SKM-1 treated with dmso at 0.1 percent for 144 hours (cell line): ENCODE data around the gene CTSD.

Experiments
- DNase-seq: peaks from one replicate; lab custom pipeline; 2025; ENCODE audit not compliant: unreplicated experiment; lab: John Stamatoyannopoulos, UW

The CTSD gene

DNA sequence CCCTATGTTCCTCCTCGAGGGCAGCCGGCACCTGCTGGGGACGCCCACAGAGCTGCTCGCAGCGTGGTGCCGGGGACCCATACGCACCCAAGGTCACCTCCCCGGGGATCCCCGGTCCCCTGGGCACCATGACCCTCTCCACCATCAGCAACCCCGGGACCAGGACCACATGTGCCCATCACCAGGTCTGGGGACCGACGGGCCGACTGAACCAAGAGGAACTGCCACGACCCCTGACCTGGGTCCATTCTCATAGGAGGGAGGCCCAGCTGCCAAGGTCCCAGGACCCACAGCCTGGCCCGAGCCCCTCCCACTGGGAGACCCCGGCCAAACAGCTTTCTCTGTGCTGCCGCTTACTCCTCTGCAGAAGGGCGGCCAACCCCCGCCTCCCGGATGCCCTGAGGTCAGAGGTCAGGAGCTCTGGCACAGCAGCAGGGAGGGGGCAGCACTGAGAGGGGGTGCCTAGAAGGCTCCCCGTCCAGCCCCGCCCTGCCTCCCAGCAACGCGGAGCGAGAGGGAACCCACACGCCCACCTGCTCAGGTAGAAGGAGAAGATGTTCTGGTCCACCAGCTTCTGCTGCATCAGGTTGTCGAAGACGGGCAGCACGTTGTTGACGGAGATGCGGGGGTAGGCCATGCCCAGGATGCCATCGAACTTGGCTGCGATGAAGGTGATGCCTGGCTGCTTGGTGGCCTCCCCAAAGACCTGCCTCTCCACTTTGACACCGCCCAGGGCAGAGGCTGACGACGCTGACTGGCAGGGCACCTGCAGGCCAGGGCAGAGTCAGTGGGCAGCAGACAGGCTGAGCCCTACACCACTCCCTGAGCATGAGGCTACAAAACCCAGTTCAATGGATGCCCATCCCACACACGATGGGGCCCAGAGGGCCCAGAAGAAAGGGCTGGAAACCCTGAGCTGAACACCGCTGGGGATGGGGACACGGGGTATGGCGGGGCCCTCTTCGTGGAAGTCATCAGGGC, 6.6 kb downstream of the CTSD start:
- no peak for DNase-seq

DNA sequence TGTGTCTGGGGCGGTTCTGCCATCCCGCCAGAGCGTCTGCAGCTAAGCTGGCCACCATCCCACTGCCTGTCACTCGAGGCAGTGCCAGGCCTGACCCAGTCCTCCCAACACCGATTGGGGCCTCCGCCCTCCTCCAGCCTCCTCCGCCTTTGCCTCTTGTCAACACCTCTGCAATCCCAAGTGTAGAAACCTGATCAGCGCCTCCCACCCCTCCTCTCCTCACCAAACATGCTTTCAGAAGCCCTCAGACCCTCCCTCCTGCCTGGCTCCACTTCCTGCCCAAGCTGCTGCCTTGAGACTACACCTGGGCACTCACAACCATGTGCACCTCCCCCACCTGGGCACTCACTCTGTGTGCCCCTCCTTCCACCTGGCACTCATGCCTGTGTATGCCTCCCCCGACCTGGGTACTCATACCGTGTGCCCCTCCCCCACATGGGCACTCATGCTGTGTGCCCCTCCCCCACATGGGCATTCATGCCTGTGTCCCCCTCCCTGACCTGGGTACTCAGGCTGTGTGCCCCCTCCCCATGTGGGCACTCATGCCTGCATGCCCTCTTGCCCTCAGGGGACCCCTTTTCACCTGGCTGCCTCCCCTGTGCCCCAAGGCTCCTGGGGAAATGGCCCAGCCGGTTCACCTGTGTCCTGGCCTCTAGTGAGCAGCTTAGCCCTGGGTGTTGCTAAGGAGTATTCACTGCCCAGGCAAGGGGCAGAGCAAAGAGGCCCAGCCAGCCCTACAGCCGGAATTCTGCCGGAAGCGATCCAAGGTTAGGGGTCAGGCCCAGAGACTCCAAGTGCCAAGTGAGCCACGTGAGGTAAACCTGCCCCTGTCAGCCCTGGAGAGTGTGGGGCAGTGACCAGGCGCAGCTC, 7.8 kb downstream of the CTSD start:
- no peak for DNase-seq

DNA sequence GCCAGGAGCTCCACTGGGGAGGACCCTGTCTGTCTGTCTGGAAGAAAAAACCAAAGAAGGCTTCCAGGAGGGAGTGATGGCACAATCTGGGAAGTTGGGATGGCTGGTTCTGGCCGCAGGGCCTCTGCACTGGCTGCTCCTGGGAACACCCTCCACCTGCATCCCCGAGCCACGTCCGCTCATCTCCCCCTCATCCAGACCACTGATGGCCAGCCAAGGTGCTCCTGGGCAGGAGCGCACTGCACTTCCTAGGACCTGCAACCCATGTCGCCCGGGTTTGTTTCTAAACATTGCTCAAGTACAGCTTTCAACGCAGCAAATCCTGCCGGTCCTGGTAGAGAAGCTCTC, 8.4 kb downstream of the CTSD start:
- no peak for DNase-seq

DNA sequence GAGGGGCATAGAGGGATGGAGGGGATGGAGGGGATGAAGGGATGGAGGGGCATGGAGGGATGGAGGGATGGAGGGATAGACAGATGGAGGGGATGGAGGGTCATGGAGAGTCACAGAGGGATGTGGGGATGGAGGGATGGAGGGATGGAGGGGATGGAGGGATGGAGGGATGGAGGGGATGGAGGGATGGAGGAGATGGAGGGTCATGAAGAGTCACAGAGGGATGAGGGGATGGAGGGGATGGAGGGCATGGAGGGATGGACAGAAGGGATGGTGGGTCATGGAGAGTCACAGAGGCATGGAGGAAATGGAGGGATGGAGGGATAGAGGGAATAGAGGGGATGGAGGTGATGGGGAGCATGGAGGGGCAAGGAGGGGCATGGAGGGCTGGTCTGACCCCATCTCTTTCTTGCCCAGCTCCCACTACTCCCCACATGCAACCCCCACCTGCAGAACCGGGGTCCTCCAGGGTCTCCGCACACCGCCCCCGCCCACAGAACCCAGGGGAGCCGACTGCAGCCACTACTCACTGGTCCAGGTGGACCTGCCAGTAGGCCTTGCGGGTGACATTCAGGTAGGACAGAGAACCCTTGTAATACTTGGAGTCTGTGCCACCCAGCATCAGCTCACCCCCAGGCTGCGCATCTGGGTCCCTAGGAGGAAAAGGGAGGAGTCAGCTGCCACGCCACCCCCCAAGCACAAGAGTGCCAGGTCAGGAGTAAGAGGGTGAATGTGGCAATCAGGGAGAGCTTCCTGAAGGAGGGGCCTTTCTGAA, 9.2 kb downstream of the CTSD start:
- no peak for DNase-seq

DNA sequence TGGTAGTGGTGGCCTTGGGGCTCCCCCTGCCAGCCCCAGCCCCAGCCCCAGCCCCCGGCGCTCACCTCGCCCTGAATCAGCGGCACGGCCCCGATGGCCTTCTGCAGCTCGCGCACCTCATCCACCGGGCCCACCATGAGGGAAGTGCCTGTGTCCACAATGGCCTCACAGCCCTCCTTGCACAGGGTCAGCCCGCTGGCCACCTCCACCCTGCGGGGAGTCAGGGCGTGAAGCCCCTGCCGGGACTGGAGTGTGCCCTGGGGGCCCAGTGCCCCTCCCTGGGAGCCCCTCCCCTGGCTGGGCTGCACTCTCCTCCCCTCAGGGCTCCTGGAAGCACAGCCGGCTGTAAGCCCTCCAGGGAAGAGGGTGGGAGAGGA, 9.8 kb downstream of the CTSD start:
- no peak for DNase-seq

DNA sequence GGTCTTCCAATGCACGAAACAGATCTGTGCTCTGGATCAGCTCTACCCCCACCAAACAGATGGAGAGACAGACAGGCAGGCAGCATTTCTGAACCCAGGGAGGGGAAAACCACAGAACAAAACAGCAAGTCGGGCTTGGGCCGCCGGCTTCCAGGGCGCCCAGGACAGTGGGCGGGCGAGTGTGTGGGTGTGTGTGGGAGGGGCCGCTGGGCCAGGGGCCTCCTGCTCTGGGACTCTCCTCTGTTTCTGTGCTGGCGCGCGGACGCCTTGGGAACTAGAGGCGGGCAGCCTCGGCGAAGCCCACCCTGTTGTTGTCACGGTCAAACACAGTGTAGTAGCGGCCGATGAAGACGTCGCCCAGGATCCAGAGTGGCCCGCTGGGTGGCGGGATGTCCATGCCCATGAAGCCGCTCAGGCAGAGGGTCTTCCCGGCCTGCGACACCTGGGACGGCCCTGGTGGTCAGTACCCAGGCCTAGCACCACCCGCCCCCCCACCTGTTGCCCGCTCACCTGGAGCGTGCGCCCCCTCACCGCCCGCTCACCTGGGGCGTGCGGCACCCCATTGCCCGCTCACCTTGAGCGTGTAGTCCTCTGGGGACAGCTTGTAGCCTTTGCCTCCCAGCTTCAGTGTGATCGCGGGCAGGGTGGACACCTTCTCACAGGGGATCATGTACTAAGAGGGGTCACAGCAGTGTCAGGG, 10.3 kb downstream of the CTSD start:
- no peak for DNase-seq

DNA sequence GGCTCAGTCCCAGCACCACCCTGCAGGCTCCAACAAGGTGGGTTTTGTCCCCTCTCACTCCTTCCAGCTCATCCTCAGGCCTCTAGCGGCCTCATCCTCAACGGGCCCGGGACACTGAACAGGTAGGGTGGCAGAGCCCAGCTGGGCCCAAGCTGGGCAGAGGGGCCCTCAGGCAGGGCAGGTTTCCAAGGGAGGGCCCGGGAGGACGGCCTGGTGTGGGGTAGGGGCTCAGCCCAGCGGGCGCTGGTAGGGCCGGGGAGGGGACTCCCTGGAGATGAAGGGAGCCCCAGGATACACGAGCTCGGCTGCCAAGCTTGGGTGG, 10.9 kb downstream of the CTSD start:
- no peak for DNase-seq

DNA sequence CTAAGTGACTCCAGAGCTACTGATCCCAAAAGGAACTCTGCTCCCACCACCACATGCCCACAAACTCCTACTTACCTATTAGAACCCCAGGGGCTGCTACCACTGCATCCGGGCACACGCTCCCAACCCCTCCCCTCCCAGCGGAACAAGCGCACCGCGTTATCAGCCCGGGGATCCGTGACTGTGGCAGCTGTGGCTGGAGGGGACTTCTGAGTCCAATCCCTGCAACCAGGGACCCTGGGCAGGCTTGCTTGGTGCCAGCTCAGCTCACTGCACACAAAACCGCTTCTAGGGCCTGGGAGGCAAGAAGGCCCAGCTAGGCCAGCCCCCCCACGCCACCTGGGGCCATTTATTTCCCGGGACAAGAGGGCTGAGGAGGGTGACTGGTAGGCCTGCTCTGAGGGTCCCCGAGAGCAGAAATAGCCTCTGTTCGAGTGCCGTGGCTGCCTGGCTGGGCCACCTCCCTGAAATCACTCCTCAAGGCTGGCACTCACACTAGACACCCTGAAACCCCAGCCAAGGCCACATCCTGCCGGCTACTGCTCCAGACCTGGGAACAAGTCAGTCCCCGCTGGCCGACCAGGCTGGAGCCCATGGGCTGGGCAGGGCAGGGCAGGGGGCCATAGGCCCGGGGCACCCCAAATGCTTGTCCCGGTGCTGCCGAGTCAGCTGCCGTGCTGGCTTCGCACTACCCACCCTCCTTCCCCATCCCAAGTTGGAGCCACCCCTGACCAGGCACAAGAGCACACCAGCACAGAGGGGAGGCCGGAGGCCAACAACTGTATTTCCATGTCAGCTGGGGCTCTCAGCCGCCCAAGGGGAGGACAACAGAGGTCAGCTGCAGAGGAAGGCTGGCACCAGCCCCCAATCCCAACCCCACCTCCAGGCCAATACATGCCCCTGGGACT, 11.5 kb downstream of the CTSD start:
- no peak for DNase-seq

DNA sequence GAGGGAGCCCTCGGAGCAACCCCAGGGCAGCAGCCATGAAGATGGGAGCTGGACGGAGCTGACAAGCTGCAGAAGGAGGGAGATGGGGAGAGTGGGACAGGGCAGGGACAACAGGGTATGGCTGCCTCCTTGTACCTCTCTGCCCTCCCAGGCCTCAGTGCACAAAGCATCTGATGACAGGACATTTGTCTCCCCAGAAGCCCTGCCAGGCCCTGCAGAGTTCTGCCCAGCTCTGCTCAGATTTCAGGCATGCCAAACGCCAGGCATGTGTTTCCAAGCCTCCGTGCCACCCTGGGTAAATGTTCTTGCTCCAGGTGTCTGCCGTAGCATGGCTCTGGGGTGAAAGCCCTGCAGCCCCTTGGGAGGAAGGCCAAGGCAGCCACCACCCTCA, 12.2 kb downstream of the CTSD start:
- DNase-seq, result no peak

DNA sequence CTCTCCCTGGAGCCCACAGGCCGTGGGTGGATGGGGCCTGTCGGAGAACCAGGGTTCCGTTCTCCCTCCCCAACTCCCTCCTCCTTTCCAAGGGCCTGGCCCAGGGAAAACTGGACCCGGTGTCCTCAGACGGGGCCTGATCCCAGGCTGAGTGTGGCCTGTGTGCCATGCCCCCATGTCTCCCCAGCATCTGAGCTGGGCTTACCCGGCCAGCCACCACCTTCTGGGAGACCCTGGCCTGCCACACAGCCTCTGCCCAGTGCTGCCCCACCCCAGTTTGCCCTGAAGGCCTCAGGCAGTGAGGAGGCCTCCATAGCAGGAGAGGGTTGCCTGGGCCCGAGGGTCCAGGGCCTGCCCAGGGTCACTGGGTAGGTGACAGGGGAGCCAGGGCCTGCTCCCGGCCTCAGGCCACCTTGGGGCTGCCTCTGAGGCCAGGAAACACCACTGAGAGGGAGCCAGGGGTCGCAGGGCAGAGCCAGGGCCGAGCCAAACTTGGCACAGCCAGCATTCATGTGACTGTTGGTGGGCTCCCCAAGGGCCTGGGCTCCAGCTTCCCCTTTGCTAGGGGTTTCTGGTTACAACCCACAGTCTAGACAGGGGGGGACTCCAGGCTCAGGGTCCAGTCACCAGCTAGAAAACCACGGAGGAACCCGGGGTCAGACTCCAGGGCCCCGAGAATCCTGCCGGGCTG, 12.7 kb downstream of the CTSD start:
- DNase-seq, result no peak

DNA sequence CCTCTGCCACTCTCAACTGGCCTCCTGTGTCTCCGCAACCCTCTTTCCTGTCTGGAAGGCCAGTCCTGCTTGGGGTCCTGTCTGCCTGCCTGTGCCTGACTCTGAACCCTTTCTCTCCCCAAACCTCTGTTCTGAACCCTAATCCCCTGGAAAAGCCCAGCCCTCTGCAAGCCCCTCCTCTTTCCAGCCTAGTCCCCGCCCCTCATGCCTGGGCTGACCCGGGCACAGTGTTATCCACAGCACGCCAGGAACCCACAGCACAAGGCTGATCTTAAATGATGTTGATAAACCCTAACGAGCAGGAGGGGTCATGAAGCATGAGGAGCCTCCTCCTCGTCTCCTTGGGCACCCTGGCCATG, 13.3 kb downstream of the CTSD start, which contains the start of gene IFITM10:
Gene IFITM10, minus strand, starts transcription at position 115 of the 359 bp plus-strand sequence. CDS start 153 bp downstream, outside the sequence.
- DNase-seq, result no peak

DNA sequence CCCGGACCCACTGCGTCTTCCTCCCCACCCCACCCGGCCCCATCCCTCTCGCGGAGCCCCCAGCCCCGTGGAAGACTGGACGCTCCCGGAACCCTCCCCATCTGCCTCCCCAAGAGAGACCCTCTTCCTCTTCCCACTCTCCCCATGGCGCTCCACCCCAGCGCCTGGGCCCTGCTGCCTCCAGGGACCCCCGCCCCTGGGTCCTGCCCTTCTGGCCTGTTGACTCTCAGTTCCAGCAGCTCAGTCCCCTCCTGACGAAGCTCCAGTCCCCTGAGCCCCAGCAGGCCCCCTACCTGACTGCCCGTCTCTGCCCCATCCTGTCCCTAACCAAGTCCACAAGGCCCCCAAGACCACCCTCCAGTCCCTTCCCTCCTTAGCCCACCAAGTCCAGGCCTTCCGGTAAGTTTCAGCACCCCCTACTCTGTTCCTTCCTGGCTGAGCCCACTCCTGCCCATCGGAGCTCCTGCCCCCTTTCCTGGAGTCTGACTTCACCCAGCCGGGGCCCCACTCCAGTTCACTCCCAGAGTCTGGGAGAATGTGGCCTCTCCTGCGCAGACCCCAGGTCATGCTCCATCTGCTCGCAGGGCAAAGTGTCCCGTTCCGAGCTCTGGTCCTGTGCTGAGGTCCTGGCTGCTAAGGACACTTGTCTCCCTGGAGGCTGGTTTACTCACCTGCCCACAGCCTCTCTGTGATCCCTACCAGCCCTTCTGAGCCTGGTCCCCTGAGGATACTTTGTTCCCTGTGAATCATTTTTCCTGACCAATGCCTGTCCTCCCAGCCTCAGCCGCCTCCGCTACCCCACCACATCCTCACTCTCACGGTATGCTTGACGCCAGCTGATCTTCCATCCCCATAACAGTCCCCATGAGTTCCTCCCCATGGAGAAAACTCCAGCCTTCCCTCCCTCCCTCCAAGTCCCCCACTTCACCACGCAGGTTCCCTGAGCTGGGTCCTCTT, 14.1 kb downstream of the CTSD start:
- DNase-seq, result no peak

DNA sequence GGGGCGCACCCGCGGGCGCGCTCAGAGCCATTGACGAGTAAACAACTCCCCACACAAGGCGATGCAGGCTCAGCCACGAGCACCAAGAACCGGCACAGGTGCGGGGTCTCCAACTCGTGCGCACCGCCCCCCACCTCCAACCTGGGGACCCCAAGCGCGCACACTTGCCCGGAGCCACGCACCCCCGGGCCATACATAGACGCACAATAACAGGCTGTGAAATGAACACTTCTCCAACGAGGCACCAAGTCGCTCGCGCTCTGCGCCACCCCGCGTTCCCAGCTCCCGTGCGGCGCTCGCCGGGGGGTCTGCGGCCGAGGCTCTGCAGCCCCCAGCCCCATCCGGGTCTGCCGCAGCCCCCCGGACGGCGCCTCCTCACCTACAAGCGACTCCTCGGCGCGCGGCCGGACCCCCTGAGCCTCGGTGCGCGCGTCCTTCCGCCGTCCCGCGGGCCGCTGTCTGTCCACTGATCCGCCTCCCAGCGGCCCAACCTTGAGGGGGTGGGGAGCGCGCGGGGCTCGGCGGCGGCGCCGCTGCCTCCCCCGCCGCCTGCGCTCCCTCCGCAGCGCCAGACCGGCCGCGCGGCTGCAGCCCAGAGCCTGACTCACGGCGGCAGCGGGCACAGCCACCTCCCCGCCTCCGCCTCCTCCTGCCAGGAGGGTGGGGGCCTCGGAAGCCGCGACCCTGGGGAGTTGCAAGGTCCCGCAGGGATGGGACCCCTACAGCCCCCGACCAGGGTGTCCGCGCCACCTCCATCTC, 14.9 kb downstream of the CTSD start:
- no peak for DNase-seq

DNA sequence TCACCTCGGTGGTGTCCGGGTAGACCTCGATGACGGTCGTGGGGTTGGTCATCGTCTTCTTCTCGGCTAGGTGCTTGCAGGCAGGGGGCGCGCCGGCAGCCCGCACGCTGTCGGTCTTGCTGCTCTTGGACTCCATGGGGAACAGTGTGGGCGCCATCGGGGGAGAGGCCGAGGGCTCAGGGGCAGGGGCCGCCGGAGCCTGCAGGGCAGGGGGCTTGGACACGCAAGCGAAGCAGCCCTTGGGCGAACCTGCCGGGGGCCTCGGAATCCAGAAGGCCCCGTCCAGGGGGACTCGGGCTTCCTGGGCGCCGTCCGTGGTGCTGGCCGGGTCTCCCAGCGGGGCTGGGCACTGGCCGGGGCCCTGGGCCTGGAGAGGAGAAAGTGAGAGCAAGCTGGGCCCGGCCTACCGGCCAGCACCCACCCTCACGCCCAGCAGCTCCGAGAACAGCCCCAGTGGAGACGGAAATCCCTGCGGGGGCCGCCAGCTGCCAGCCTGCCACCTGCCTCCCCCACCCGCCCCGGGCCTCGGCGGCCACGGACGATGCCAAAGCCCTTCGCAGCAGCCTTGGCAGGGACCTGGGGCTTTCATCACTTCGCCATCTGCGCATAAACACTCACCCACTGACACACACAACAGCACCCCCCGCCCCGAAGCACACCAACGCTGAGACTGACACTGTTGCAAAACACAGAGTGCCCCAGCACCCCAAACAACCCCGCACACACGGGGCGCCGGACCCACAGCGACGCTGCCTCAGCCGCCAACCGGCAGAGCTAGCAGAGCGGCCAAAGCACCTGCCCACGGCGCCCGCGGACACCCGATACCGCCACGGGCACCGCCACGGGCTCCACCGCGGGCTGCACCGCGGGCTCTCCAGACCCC, 15.7 kb downstream of the CTSD start:
- DNase-seq, result no peak

DNA sequence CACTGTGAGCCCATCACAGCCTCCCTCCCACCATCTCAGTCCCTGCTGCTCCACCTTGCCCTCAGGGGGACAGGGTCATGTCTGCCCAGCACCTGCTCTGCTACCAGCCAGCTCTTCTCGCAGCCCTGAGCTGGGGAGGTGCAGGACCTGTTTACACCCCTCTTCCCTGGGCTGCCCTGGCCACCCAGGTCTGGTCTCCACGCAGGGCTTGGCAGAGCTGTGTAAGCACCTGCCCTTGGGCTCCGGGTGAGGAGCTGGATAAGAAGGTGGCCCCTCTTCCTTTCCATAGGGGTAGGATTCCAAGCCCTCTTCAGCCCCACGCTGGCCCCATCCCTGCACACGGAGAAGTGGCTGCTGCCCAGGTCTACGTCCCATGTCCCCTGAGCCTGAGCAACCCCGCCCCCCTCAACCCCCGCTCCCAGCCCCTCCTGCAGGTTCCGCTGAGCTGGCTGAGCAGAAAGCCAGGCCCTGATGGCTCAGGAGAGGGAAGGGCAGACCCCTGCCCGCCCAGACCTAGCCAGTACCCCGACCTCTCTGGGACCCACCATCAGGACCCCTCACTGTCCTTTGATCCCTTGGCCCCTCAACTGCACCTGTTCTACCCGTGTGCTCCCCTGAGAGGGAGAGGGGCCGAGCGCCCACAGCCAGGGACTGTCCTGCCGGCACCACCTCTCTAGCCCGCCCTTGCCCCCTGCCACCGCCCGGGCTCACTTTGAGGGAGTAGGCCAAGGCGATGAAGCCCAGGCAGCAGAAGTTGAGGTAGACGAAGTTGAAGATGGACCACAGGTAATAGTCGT, 16.6 kb downstream of the CTSD start:
- DNase-seq, result no peak

DNA sequence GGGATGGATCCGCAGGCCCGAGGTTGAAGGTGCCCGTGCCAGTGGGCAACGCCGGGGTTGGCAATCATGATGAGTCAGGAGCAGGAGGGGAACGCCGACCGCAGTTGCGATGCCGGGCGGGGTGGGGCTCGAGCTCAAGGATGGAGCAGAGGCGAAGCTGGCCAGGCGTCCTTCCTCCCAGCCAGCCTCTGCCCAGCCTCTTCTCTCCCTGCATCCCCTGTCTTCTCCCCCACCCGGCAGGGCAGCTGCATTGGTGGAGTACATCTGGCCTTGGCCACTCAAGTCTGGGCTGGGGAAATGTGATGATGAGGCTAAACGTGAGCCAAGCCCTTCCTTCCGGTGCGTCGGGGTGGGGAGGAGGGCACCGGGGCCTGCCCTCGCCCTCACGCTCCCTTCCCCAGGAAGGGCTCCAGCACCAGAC, 17.2 kb downstream of the CTSD start:
- DNase-seq, result no peak
